Peyer's patch (tissue), 4 donors: ENCODE results near the gene GJA4.

Source experiments
- CTCF ChIP-seq, 6 experiments: fragments of 450-650 bp in 4 of 6; fragments of 200-600 bp in 2 of 6; sonication (generic) in 1 of 6; IDR thresholded peaks; one replicate each; pipeline ENCODE4 v1.5.1; 2017 to 2019; ENCODE audit warnings: antibody characterized with exemption in 6 of 6, mild to moderate bottlenecking in 3 of 6, moderate library complexity in 1 of 6
- POLR2A ChIP-seq, 2 donors: fragments of 450-650 bp; IDR thresholded peaks; one replicate each; pipeline ENCODE4 v1.5.1; 2017; ENCODE audit warnings: antibody characterized with exemption in 2 of 2, mild to moderate bottlenecking in 2 of 2, moderate library complexity in 2 of 2

GRCh38 chr1:34754964-34755637 lies 37.7 kb upstream of the GJA4 start, which contains the start of gene GJB5:
- TF ChIP-seq CTCF (IDR thresholded peaks at IDR 0.05) (no peak), POLR2A (IDR thresholded peaks at IDR 0.05) (no peak)
